ENCODE results near the gene PGM5.
"Not testable (repeated sequence)": the region's sequence is repeated elsewhere in the genome, so short reads cannot be mapped to it uniquely, and the experiment has no call there.

Gene PGM5

DNA sequence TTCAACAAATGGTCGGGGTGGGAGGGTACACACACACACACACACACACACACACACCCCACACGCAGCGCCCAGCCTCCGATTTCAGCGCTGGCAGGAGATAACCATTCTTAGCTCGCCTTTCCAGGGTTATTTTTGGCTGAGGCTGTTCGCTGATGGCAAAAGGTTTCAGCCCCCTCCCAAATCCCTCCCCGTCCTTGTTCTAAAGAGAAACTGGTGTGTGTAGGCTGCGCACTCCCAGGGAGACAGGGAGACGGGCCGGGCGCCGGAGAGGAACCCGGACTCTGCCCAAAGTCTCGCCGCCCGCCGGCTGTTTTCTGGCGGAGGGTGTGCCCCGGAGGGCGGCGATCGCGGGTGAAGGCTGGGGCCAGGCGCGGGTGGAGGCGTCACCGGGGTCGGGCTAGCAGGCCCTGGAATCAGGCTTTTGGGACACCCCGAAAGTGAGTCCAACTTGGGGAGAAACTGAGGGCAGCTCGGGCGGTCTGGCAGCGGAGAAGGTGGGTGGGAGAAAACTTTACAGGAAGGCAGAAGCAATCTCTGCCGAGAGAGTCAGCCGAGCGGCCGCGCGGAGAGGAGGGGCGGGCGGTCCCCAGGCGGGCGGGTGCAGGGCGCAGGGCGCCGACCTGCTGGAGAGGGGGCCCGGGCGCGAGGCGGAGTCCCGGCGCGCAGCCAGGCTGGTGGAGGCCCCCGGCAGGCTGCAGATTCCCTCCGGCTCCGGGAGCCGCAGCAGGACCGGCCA, at the start of gene PGM5:
Gene PGM5, plus strand, starts transcription at position 232 of the 739 bp plus-strand sequence. CDS start 517 bp downstream, outside the sequence.
- DNase-seq (ENCODE audit: extremely low read depth in 1 of 2, low read depth in 1 of 2): not testable (repeated sequence)

DNA sequence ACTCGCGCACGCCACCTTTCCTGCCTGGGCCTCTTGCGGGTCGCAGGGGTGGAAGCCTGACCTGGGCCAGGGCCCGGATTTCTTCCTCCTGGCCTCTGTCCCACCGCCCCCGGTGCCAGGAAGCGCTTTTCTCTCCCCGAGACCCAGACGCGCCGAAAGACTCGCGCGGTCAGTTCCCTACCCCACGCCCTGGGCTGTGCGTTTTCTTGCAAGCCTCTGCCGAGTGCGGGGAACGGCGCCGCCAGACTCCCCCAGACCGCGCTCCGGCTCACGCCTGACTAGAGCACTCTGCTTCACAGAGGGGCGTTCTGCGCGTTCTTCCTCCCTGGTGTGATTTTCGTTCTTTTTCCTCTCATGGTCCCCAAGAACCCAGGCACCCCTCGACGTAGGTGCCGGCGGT, 49.3 kb upstream of the PGM5 start:
- DNase-seq (ENCODE audit: extremely low read depth in 1 of 2, low read depth in 1 of 2): not testable (repeated sequence)

DNA sequence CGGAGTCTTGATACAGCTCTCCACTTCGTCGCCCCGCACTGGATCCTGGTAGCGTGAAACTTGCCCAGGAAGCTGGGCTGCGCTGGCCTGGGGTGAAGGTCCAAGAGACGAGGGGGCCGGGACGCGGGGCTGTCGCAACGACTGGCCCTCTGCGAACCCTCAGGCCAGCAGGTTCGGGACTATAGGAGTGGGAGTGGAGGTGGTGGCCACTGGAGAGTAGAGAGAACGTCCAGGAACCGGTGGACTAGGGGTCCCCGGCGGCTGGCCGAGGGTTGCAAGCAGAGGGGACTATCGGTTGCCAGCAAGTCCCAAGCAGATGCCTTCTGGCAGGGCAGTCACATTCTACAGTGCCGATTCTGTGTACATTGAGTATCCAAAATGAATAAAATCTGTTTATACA, 48.8 kb upstream of the PGM5 start:
- DNase-seq (ENCODE audit: extremely low read depth in 1 of 2, low read depth in 1 of 2): not testable (repeated sequence)

DNA sequence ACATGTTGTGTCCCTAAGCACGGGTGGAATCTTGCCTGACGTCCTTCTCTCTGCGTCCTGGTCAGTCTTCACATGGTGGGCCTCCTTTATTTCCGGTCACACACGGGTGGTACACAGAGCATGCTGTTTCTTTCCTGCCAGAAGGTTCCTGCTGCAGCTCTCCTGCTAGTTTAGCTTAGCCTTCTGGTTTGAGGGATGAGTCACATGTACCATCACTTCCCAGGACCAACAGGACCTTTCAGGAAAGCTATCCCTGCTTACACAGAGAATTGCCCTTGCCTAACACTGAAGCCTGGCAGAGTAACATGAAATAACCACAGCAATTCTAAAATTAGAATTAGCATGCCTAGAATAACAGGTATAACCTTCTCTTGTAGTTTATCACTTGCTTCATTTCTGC, 45.2 kb upstream of the PGM5 start:
- DNase-seq (ENCODE audit: extremely low read depth in 1 of 2, low read depth in 1 of 2): not testable (repeated sequence)

DNA sequence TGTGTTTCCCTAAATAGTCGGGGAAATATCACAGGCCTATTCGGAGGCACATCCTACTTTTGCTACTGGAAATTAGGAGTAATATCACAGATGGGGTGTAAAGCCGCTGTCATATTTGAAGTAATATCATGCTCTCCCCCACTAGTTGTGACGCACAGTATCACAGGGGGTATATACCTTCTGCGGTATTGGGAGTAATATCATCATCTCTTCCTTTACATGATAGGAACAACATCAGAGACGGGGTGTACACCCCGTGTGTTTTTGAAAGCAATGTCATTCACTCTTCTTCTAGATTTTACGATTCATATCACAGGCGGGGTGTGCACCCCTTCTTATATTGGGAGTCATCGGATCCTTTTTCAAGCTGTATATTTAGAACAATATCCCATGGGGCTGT, 38.2 kb upstream of the PGM5 start:
- not testable (repeated sequence) for DNase-seq (ENCODE audit: extremely low read depth in 1 of 2, low read depth in 1 of 2)

DNA sequence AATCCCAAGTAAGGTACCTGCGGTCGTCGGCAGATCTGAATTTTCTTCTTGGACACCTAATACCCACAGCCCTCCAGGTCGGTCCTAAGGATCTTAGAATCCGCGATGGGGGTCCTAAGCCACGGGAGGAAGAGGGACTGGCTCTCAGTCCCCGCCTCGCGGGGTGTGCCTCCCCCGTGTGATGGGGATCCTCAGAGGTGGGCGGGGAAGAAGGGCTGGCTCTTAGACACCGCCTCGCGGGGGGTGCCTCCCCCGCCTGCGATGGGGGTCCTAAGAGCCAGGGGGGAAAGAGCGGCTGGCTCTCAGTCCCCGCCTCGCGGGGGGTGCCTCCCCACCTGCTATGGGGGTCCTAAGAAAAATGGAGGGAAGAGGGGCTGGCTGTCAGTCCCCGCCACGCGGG, 32.7 kb upstream of the PGM5 start:
- DNase-seq (ENCODE audit: extremely low read depth in 1 of 2, low read depth in 1 of 2): not testable (repeated sequence)

DNA sequence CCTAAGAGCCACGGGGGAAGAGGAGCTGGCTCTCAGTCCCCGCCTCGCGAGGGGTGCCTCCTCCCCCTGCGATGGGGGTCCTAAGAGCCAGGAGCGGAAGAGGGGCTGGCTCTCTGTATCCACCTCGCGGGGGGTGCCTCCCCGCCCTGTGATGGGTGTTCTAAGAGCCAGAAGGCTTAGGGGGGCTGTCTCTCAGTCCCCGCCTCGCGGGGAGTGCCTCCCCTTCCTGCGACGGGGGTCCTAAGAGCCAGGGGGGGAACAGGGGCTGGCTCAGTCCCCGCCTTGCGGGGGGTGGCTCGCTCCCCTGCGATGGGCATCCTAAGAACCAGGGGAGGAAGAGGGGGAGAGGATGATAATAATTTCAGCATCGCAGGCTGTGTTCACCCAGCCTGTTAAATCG, 31.9 kb upstream of the PGM5 start:
- DNase-seq (ENCODE audit: extremely low read depth in 1 of 2, low read depth in 1 of 2): not testable (repeated sequence)

DNA sequence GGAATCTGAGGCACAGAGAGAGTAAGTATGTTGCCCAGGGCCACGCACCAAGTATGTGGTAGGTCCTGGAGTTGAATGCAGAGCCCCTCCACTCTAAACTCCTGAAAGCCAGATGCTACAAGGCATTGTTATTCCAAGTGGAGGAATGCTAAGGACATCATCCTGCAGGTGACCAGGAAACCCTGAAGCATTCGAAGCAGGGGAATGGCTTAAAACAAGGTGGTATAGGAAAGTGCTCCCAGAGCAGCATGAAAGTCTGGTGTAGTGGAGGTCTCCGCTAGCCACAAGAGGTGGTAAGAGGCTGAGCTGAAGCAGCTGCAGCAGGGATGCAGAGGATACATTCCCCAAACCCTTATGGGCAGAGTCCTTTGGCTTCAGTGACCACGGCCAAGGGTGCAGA, 27.3 kb upstream of the PGM5 start:
- DNase-seq (ENCODE audit: extremely low read depth in 1 of 2, low read depth in 1 of 2): not testable (repeated sequence)

DNA sequence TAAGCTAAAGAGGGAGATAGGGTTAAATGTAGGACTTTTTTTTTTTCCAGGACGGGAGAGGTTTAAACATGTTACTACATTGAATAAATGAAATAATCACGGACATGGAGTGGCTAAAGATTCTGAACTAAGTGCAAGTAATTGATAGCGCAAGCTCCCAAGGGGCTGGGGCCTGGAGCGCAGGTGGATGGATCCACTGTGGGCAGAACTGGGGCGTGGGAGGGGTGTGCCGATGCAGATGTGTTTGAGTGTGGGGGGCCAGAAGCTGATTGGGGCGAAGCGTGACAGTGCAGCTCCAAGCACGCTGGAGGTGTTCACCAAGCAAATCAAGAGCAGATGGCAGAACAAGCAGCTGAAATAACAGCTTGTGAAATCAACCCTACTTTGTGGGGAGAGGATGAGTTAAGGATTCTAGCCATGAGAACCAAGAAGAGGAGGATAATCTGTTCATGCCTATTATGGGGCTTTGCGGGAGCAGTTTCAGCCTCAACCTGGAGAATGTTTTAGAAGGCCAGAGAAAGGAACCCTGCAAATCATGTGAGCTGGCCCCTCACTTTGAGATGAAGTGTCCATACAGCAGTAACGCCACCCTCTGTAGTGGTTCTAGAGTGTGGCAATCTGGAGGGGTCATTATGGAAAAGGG, 25.8 kb upstream of the PGM5 start:
- DNase-seq (ENCODE audit: extremely low read depth in 1 of 2, low read depth in 1 of 2): not testable (repeated sequence)

DNA sequence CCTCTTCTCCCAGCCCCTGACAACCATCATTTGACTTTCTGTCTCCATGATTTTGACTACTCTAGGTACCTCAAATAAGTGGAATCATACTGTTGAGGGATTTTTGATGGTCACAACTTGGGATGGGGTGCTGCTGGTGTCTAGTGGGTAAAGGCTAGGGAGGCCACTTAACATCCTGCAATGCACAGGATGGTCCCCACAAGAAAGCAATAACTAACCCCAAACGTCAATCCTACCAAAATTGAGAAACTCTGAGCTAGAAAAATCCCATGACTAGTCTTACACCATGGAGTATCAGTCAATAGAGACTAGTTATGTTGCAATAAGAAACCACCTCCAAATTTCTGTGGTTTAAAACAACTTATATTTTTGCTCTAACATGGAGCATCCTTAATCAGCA, 24.3 kb upstream of the PGM5 start:
- DNase-seq (ENCODE audit: extremely low read depth in 1 of 2, low read depth in 1 of 2): not testable (repeated sequence)

DNA sequence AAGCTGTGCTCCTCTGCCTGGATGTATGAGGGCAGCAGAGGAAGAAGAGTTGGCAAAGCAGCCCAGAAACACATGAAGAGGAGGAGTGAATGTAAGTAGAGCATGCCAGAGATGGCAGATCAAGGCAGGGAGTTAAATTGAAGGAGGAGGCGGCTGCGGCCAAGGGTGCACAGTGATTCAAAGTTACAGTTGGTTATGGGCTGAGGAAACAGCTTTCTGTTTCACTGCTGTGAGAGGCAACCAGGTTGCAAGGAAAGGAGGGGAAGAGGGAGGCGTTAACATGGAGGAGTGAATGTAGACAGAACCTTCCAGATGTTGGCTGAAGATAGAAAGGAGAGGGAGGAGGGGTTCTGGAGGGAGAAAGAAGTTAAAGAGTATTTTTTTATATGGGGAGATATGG, 20.5 kb upstream of the PGM5 start:
- not testable (repeated sequence) for DNase-seq (ENCODE audit: extremely low read depth in 1 of 2, low read depth in 1 of 2)

DNA sequence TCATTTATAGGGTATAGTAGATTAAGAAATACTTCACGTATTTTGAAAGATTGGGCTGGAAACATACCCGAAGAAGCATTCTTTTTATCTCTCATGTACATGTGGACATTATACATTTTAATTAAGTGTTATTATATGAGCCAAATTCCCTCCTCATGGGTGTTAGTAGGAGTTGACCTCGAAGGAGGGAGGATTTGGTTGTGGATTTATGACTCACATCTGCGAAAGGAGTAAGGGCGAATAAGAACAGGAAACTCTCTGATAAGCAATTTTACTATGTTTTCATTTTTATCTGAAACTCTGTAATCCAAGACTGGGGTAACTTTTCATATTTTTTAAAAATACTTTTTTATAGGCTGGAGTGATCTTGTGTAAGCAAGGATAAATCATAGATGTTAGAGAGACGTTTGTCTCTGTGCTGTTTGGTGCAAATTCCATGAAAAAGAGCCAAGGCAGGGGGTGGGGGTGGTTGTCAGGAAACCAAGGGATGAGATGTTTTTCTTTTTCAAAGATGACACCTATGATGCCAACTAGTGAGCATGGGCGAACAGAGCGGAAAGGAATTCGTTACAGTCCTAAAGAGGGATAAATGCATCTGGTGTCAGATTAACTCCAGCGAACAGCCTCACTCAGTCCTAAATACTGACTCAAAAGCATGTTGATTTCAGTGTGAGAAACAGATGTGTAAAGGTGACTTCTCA, 19.6 kb upstream of the PGM5 start:
- not testable (repeated sequence) for DNase-seq (ENCODE audit: extremely low read depth in 1 of 2, low read depth in 1 of 2)

DNA sequence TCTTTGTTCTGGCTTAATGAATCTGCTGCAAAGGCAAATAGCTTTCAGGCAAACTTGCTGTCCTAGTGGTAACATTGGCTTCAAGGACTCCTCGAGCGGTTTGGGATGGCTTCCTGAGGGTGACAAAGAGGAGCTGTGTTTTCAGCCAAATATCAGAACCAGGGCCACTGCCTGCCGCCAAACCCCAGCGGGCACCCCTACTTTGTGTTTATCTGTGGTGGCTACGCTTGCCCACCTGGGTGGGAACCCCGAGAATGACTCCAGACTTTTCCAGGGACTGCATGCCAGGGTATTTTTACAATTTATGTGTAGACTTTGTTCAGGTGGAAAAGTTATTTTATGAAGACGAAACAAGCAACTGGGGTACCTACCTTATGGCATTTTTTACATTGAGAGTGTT, 18.4 kb upstream of the PGM5 start:
- DNase-seq (ENCODE audit: extremely low read depth in 1 of 2, low read depth in 1 of 2): not testable (repeated sequence)

DNA sequence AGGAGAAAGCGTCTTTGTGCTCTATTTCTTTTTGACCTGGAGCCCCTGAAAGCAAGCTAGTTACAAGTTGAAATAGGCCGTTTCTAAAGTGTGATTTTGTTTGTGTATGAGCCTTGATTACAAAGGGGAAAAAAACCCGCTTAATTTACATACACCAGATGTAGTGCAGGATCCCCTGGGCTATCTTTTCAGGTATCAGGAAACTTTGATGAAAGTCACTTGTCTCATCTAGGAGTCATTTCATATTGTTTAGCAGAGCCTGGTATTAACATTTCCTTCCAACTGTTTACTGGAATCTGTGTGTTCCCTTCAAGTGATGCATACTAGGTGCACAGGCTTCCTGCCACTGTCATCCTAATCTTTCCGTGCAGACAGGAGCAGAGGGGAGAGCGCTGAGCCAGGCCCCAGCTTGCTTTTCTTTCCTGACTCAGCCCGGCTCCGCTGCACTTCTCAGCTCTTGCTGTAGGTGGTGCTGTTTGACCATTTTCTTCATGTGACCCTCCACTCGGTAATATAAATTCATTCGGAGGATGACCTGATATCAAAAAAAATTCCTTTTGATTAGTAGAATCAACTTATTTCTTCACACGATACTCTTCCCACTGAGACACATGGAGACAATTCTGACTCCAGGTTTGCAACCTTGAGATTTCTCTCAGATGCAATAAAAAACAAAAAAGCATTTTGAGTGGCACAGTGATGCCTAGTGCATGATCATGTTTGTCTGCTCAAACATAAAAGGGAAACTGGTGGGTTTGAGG, 14.0 kb upstream of the PGM5 start:
- DNase-seq (ENCODE audit: extremely low read depth in 1 of 2, low read depth in 1 of 2): not testable (repeated sequence)

DNA sequence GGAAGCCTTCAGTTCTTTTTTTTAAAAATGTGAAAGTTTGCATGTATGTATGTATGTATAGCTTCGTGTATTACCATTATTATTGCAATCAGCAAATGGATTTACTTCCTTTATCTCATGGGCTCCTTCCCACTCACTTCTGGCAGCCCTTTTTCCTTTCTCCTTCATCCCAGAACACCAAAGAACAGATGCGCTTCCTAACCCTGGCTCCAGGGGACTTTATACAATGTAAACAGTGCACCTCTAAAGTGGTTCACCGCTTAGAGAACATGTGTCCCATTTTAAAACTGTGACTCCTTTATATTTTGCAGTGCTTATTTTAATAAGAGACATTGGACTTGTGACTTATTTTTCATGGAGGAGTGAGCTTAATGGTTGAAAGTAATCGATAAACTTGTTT, 13.2 kb upstream of the PGM5 start:
- DNase-seq (ENCODE audit: extremely low read depth in 1 of 2, low read depth in 1 of 2): not testable (repeated sequence)

DNA sequence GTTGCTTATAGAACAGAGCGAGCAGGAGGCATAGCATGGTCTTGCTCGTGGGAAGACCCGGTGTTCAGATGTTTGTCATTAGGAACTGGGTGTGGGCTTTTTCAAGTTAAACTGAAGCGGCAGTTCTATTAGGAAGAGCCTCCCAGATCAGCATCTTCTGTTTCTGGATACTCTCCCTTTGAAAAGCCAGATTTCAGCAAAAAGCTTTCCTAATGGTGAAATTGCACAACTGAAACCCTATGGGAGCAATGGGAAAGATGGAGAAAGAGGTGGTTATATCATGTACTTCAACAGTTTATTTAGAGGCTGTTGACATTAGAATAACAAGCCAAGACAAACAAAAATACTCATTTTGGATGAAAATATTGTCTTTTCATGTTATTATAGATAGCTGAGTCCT, 12.4 kb upstream of the PGM5 start:
- not testable (repeated sequence) for DNase-seq (ENCODE audit: extremely low read depth in 1 of 2, low read depth in 1 of 2)

DNA sequence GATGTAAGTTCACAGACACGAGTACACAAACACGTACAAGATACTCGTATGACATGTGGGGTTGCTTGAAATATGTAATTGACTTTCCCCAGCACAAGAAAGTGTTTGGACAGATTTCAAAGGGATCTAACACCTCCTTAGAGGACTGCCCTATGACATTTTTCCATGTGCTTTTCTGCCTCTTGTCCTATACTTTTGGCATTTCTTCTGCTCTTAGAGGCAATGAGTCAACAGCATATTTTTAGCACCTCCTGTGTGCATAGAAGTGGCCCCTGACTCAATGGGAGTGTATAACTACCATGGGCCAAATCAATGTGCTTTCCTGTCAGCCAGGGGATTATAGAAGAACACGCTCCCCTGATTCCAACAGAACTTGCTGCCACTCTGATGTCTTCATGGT, 4.7 kb upstream of the PGM5 start:
- not testable (repeated sequence) for DNase-seq (ENCODE audit: extremely low read depth in 1 of 2, low read depth in 1 of 2)

DNA sequence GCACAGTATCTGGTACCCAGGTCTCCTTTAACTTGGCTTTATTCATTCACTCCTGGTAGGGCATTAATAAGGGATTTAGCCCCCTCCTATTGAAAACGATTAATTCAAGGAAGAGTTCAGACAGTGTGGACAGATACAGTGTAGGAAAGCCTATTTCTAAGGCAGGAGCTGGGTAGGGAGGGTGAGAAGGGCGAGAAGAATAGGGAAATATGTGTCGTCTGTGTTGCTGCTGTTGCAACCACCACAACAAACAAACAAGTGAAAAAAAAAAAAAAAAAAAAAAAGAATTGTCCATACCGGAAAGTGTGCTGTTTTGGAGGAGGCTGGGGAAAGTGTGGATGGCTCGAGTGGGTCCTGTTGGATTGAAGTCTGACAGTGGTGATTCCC, 425 bp upstream of the PGM5 start:
- not testable (repeated sequence) for DNase-seq (ENCODE audit: extremely low read depth in 1 of 2, low read depth in 1 of 2)

DNA sequence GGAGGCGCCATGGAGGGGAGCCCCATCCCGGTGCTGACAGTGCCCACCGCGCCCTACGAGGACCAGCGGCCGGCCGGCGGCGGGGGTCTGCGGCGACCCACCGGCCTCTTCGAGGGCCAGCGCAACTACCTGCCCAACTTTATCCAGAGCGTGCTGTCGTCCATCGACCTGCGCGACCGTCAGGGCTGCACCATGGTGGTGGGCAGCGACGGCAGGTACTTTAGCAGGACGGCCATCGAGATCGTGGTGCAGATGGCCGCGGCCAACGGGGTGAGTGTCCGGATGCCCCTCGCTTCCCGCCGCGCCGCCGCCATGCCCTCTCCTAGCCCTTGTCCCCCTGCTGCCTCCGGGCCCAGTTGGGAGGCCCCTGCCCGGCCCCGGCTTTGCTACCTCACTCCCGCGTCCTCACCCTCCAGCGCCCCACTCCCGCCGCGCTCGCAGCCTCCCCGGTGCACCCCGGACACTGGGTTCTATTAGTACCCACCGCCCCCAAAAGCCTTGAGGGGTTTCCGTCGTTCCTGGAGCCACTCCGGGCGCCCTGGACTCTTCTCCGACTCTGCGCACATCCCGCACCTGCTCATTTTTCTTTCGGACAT, 806 bp downstream of the PGM5 start:
- DNase-seq (ENCODE audit: extremely low read depth in 1 of 2, low read depth in 1 of 2): not testable (repeated sequence)

DNA sequence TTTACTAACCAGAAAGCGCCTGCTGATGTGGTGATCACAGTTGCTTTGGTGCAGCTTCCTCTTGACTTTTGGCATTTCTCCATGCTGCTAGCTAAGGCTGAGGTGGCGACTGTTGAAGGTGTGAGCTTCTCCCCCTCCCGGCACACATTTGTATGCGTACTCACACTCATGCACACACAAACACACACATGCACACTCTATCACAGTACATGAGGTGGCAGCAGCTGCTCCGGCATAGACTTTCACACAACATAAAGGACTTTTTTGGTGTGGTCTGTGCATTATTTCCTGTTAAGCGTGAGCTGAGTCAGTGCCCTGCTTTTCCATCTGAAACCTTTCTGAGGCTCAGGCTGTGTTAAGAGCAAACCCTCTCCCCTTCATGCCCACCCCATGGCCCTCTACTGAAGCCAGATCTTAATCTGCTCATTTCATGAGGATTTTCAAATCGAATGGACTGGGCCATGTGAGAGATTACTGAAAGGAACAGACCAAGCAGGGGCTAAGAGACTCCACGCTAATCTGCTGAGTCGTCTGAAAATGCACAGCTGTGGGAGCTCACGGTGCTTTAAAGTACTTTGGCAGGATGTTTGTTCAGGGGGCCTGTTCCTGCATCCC, 10.6 kb downstream of the PGM5 start:
- not testable (repeated sequence) for DNase-seq (ENCODE audit: extremely low read depth in 1 of 2, low read depth in 1 of 2)
